Measurements from ENCODE around the gene ADM2. TPM values are rescaled to one million over a fixed set of nuclear protein-coding genes. Genes with fewer than 3 reads are reported as not detected.

The ADM2 gene
- total RNA-seq, 2 donors from 2014 or later, result 0.08 TPM; not detected in 1

DNA sequence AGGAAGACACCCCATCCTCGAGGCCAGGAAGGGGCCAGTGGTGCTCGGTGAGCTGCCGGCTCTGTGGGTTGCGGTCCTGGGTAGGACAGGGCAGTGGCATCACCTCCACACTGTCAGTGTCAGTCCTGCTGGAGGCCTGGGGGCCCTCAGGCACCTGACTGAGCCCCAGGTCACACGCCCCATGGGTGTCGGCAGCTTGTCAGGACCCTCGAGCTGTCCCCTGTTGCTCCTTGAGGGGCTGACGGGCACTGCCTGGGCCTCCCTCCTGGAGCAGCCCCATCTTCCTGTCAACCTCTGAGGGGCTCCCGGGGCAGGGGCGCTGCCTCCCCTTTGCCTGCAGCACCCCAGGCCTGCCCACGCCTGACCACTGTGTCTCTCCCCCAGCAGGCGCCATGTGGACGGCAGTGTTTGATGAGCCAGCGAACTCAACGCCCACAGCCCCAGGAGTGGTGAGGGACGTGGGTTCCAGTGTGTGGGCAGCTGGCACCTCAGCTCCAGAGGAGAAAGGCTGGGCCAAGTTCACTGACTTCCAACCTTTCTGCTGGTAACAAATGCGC is 42.0 kb upstream of the ADM2 start:
- Histone ChIP-seq H3K9me3 (no peaks in the 10 kb centered on the region), H3K27ac (no peak overlapping the region), H3K4me1 (peaks cover 0 to 6% of the 10 kb centered on the region in 2 donors), H3K27me3 (no peaks in the 10 kb centered on the region), H3K4me3 (no peak overlapping the region), H3K36me3 (peaks cover 68% of the 10 kb centered on the region)
- DNase-seq (ENCODE audit: low spot score), result no peak
- TF ChIP-seq, protein P1, sequence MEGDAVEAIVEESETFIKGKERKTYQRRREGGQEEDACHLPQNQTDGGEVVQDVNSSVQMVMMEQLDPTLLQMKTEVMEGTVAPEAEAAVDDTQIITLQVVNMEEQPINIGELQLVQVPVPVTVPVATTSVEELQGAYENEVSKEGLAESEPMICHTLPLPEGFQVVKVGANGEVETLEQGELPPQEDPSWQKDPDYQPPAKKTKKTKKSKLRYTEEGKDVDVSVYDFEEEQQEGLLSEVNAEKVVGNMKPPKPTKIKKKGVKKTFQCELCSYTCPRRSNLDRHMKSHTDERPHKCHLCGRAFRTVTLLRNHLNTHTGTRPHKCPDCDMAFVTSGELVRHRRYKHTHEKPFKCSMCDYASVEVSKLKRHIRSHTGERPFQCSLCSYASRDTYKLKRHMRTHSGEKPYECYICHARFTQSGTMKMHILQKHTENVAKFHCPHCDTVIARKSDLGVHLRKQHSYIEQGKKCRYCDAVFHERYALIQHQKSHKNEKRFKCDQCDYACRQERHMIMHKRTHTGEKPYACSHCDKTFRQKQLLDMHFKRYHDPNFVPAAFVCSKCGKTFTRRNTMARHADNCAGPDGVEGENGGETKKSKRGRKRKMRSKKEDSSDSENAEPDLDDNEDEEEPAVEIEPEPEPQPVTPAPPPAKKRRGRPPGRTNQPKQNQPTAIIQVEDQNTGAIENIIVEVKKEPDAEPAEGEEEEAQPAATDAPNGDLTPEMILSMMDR (IDR thresholded peaks at IDR 0.05), result no peak

DNA sequence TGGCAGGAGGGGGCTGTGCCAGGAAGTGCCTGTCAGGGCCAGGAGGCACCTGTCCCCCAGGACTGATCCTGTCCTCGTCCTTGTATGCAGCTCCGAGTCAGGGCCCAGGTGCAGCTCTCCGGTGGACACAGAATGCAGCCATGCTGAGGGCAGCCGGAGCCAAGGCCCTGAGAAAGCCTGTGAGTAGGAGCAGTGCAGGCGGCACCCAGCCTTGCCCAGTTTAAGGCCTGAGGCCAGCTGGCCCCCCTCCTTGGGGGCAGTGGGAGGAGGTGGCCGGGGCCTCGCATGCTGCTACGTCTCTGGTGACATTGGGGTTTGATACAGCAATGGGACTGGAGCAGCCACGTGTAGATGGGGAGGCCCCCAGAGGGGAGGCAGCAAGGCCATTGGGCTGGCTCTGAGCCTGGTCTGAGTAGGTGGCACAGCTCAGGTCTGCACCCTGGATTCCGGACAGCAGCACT is 41.4 kb upstream of the ADM2 start:
- H3K9me3 ChIP-seq, result no peaks in the 10 kb centered on the region
- peaks cover 0 to 11% of the 10 kb centered on the region in 2 donors for H3K4me1 ChIP-seq
- no peak overlapping the region for H3K27ac ChIP-seq
- H3K4me3 ChIP-seq, result no peak overlapping the region
- TF ChIP-seq, protein P1 (IDR thresholded peaks at IDR 0.05), result no peak
- DNase-seq (ENCODE audit: low spot score), result no peak
- no peaks in the 10 kb centered on the region for H3K27me3 ChIP-seq
- peaks cover 66% of the 10 kb centered on the region for H3K36me3 ChIP-seq

DNA sequence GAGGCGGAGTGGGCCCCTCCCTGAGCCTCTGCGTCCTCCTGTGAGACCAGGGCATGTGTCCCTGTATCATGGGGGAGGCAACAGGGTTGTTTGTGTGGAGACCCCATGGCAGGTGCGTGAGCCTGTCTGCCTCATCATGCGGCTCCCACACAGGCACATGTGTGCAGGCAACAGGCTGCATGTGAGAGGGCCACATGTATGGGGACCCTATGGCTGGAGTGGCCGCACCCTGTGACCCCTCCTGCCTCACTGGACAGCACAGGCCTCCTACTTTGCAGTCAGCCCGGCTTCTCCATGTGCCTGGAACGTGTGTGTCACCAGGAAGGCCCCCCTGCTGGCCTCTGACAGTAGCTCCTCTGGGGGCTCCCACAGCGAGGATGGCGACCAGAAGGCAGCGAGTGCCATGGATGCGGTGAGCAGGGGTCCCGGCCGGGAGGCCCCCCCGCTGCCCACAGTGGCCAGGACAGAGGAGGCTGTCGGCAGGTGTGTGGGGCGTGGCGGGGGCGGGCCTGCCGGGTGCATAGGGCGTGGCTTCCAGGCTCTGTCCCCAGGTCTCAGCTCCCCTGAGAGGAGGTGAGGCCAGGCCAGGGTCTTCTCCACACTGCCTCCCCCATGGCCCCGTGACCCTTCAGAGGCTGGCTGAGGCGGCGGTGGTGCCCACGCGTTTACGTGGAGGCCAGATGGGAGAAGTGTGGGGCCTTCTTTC is 40.6 kb upstream of the ADM2 start:
- Histone ChIP-seq H3K4me3 (no peak overlapping the region), H3K9me3 (no peaks in the 10 kb centered on the region), H3K4me1 (peaks cover 0 to 11% of the 10 kb centered on the region in 2 donors), H3K27me3 (no peaks in the 10 kb centered on the region), H3K27ac (no peak overlapping the region), H3K36me3 (peaks cover 62% of the 10 kb centered on the region)
- TF ChIP-seq, protein P1 (IDR thresholded peaks at IDR 0.05), result no peak
- no peak for DNase-seq (ENCODE audit: low spot score)

DNA sequence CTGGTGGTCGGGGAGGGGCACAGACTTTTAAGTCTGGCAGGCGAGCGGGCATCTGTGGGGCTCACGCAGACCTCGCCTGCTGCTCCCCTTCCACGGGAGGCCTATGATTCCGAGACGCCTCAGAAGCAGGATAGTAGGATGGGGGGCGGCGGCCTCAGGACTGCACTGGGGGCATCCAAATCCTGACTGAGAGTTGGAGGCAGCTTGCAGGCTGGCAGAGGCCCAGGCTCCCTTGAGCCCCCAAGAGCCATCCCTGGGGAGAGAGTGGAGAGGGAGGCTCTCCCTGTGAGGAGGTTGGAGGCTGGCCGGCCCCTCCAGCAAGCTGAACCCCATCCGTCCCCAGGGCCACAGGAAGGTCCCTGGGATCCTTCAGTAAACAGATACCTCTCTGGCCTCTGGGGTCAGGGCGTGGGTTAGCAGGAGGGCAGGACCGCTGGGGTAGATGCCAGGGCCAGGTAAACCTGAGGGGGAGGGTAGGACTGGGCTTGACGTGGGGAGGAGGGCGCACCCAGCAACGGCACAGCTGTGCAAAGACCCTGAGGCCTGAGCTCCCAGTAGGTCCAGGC is 39.8 kb upstream of the ADM2 start:
- no peaks in the 10 kb centered on the region for H3K9me3 ChIP-seq
- H3K4me3 ChIP-seq, result no peak overlapping the region
- DNase-seq (ENCODE audit: low spot score), result no peak
- TF ChIP-seq, protein P1 (IDR thresholded peaks at IDR 0.05), result no peak
- H3K27me3 ChIP-seq, result no peaks in the 10 kb centered on the region
- no peak overlapping the region for H3K27ac ChIP-seq
- H3K4me1 ChIP-seq, result peaks cover 0 to 11% of the 10 kb centered on the region in 2 donors
- peaks cover 62% of the 10 kb centered on the region for H3K36me3 ChIP-seq

DNA sequence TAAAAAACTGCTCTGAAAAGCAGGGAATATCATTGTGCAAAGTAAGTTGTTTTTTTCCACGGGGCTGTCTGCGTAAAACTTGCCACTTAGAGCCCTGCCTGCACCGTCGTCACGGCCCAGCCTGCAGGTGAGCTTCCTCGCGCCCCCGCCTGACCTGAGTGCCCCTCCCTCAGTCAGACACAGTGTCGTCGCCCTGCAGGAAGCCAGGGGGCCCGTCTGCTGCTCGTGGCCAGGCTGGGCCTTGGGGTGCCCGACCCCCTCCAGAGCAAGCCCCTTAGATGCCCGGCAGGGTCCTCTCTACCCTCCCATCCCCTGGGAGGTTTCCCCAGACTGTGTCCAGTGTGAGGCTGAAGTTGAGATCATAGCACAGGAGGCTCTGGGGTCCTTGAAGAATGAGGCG is 38.1 kb upstream of the ADM2 start:
- no peaks in the 10 kb centered on the region for H3K27me3 ChIP-seq
- DNase-seq (ENCODE audit: low spot score), result no peak
- H3K4me3 ChIP-seq, result no peak overlapping the region
- H3K27ac ChIP-seq, result no peak overlapping the region
- no peaks in the 10 kb centered on the region for H3K9me3 ChIP-seq
- TF ChIP-seq, protein P1 (IDR thresholded peaks at IDR 0.05), result no peak
- peaks cover 0 to 11% of the 10 kb centered on the region in 2 donors for H3K4me1 ChIP-seq
- peaks cover 66% of the 10 kb centered on the region for H3K36me3 ChIP-seq

All from right atrium auricular region (tissue), 2 donors.